Liver (tissue), 2 donors: ENCODE measurements around the gene GPX5.
A peak's percentile ranks its signal among the peaks of the same experiment; 100 is the strongest.

Source experiments
- YY1 ChIP-seq: IDR thresholded peaks from 2 replicates; pipeline ENCODE4 v1.6.1; 2016; ENCODE audit warnings: antibody characterized with exemption, mild to moderate bottlenecking
- TF ChIP-seq, protein P1 (sequence below): fragments of 150-350 bp; IDR thresholded peaks from 2 replicates; pipeline ENCODE4 v1.5.1; 2017; ENCODE audit warnings: improper control_type of control experiment, low read depth, low read length; ENCODE audit not compliant: missing input control
- donor health status: healthy.

GRCh38 chr6:28542440-28543296, 17.0 kb downstream of the GPX5 start:
- TF ChIP-seq YY1 = no peak
- TF ChIP-seq, protein P1, sequence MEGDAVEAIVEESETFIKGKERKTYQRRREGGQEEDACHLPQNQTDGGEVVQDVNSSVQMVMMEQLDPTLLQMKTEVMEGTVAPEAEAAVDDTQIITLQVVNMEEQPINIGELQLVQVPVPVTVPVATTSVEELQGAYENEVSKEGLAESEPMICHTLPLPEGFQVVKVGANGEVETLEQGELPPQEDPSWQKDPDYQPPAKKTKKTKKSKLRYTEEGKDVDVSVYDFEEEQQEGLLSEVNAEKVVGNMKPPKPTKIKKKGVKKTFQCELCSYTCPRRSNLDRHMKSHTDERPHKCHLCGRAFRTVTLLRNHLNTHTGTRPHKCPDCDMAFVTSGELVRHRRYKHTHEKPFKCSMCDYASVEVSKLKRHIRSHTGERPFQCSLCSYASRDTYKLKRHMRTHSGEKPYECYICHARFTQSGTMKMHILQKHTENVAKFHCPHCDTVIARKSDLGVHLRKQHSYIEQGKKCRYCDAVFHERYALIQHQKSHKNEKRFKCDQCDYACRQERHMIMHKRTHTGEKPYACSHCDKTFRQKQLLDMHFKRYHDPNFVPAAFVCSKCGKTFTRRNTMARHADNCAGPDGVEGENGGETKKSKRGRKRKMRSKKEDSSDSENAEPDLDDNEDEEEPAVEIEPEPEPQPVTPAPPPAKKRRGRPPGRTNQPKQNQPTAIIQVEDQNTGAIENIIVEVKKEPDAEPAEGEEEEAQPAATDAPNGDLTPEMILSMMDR = peak; percentile 34
